Measurements from ENCODE around the gene BRPF1.

BRPF1 gene
- total RNA-seq: 76.0 reads per million, percentile 77 among the genes with 10 or more reads in this experiment

DNA sequence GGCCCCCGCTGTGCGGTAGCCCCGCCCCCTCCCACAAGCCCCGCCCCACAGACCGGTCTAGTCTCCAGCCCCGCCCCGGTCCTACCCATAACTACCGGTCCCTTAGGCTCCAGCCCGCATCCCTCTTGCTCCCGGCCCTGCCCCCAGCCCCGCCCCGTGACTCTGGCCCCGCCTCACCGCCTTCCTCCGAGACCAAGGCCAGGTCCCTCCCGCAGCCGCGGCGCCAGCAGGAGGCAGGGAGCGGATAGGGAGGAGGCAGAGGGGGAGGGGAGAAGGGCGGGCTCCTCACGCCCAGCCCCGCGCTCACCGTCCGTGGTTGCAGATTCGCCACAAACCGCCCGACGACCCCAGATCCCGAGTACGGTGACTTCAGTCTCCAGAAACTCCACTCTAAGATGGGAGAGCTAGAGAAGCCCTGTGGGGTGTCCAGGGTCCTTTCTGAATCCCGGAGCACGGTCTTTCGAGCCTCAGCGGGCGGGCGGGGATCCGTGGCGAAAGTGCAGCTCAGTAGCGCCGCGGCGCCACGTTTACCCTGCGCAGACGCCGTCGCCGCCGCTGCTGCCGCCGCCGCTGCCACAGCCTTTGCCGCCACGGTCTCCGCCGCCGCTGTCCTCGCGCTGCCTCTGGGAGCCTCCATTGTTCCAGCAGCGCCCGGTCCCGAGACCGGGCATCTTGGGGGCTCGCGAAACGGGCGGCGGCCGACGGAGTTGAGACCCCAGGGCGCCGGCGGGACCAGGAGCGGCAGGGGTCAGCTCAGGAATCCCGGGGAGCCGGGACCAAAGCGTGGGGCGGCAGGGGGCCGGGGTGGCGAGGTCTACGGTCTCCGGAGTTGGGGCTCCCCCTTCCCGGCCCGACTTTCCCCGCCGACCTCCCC is at the start of gene BRPF1:
Gene BRPF1 (plus strand): TSS at position 530 of the 874 bp plus-strand sequence. CDS start 2,406 bp downstream, outside the sequence.
- peak; percentile 98 for DNase-seq

GRCh38 chr3:9682096-9682495 is 49.4 kb upstream of the BRPF1 start:
- DNase-seq: no peak

DNA sequence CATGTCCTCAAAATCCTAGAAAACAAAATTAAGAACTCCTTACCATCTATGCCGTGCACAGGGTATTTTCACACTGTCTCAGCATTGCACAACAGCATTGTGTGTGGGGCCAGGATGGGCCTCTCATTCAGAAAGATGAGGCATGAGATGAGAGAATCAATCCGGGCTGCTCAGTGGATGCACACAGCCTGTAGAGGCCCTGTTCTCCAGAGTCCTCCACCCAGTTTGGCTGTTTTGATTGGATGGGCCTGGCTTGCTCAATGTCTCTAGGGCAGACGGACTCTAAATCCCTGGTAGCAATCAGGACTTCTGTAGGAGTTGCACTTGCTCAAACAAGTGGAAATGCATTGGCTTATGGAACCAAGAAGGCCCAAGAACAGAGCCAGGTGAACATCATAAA is 48.1 kb upstream of the BRPF1 start:
- no peak for DNase-seq

DNA sequence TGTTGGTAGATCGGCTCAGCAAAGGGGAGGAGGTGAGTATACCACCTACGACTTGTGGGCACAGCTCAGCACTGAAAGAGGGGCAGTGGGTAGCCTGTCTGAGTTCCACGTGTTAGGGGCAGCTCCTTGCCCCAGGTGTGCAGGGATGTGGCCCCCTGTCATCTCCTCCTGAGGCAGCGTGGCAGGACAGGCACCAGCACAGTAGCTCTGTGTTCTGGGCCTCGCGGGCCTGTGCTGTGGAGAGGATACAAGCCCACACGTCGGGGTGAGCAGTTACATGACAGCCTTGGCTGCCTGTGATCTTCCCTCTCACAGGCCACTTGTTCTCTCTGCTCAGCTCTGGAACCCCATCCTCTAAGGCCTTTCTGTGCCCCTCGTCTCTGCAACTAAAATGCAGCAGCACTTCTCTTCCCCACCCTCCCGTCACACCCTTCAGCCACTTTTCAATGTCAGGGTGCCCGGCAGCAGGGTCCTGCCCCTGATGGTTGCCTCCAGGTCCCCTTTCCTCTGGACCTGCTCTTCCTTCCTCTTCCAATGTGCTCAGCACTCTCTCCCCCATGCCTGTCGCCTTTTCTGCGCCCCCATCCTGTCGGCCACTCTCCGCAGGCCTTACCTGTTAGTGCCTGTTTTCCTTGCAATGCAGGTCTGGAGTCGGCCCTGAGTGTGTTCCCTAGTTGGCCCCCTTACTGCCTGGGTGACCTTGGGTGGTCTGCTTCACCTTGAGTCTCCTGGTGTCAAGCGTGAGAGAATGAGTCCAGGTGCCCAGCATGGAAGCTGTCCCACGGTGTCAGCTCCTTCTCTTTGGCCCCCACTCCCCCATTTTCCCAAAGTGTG is 46.1 kb upstream of the BRPF1 start:
- no peak for DNase-seq

DNA sequence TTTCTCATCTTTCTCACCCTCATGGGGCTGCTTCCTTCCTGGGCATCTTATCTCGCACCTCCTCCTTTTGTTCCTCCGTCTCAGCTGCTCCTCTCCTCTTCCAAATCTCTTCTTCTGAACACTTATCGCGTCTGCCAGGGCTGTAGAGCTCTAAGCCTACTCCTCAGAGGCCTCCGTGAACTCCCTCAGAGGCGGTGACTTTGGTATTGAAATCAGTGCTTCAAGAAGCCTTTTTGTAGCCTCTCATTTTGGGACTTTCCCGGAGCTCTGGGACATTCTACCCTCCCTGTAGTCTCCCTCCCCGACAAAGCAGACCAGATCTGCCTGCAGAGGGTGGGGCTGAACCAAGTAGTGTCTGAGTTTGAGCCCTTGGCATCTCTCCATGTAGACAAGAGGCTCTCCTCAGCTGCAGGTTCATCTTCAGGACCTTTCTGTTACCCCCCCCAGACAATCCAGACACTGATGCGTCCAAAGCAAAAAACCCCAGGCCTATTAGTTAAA is 45.4 kb upstream of the BRPF1 start:
- DNase-seq: no peak

DNA sequence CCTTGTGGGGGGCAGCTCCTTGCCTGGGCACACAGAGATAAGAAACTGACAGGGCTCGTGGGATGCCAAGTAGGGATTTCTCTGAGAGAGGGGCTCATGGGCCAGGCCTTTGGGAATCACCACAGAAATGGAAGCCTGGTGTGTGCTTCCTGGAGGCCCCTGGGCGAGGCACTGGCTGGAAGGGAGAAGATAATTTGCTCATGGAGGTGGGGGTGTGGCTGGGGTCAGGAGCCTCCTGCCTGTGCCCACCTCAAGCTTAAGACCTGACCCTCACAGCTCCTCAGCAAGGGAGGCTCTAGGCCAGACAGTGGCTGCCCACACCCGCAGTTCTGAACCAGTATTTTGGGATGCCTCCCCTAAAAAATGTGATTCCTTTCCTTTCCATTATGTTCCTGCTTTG is 44.8 kb upstream of the BRPF1 start:
- DNase-seq: no peak

DNA sequence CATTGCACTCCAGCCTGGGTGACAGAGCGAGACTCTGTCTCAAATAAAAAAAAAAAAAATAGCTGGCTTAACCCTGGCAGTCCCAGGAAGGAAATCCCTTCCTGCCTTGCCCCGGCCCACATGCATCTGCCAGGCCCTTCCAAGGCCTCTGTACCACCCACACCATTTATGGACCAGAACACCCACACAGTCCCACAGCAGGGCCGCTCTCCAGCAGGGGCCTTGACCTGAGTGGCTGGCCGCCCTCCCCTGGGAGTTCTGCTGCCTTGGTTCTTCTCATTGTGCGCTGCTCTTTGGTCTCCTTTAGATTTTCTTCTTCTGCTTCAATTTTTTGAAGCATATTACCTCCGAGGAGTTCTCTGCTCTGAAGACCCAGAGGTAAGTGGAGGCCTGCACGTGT is 44.0 kb upstream of the BRPF1 start:
- no peak for DNase-seq

DNA sequence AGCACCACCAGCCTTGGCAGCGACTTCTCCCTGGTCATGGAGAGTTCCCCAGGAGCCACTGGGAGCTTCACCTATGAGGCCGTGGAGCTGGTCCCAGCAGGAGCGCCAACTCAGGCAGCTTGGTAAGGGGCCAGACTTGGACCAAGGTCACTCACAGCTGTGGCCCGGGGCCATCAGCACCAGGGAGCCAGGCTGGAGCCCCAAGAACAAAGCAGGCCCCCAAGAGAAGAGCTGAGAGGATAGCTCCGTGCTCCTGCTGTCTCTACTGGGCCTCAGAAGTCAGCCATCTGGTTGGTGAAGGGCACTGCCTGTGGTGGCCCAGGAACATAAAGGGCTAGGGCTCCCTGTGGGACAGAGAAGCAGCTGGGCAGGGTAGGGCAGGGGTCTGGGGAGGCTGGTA is 42.6 kb upstream of the BRPF1 start:
- DNase-seq: no peak

GRCh38 chr3:9689757-9690156 is 41.8 kb upstream of the BRPF1 start:
- DNase-seq: no peak

GRCh38 chr3:9690451-9691450 is 40.8 kb upstream of the BRPF1 start:
- no peak for DNase-seq

- no peak for DNase-seq
These were observed 39.9 kb upstream of the BRPF1 start for GRCh38 chr3:9691636-9692035.

DNA sequence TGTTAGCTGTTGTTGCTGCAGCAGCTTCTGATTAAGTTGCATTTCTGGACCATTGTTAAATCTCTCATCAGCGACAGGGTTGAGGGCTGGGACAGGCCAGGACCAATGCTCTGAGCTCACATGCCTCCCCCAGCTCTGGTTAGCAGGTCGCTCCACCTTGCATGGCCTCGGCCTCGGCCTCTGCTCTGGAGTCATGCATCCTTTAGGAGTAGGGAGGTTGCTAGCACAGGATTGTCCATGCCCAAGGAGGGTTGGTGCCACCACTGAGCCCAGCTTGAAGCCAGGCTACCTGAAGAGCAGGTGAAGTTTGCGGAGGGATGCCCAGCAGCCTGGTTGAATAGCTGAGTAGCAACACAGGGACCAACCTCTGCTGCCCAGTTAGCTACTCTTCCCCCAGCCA is 39.1 kb upstream of the BRPF1 start:
- no peak for DNase-seq

DNA sequence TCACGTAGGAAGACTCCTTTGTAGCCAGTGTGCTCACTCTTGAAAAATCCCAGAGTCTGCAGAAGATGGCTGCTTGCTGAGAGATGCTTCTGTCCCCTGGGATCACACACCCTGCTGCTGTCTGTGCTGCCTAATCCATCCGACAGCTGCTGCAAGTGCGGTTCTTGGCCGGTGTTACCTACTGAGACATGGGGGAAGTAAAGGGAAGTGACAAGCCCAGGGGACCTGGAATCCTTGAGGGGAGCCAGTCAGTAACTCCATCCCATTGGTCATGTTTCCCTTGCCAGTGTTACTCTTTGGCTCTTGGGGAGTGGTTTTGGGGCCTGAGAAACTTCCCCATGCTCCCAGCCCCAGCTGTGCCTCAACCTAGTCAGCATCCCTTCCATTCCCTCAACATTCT is 36.2 kb upstream of the BRPF1 start:
- DNase-seq: no peak

DNA sequence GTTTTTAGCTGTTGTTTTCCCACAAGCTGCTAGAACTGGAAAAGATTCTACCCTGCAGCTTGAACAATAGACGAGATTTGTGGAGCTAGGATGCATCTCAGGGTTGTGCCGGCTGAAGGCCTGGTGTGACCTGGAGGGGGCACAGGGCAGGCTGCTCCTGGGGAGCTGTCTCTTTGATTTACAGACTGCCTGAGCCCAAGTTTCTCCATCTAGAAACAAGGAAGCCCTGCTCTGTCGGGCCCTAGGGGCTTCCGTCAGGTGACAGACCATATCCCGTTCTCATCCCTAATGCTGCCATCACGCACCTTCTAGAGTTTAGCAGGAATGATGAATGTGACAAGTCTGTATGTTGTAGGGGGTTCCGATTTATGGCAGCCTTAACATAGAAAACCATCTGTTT is 35.8 kb upstream of the BRPF1 start:
- no peak for DNase-seq

GRCh38 chr3:9696480-9697220 is 34.9 kb upstream of the BRPF1 start:
- no peak for DNase-seq

DNA sequence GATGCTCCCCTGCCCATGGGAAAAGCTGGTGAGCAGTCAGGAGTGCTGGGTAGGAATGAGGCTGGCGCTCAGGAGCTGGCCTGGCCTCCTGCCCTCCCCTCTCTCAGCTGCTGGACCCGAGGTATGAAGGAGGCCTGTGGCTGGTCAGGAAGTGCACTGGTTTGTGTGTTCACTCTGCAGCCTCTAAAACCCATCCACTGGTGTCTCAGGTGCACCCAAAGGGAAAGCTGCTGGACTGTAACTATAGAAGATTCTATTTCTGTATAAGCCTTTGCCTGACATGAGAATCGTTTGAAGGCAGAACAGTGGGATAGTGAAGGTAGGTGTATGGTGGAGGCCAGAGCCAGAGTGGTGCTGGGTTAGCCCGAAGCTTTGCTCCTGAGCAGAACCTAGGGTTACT is 33.6 kb upstream of the BRPF1 start:
- DNase-seq: no peak

DNA sequence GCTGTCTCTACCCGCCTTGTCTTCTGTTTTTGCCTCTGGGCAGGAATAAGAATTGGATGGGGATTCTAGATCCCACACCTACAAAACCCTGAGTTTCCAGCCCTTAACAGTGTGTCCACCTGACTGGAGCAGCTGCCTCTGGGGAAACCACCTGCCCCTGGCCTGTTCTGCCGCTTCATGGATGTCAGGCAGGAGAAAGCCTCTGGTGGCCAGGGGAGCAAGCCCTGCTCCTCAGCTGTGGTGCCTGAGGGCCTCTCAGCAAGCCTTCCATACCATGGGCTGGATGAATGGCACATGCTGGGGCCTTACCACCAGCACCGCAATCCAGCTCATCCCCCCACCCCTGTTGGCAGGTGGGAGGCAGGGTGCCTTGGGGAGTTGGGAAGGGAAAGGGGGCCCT is 33.2 kb upstream of the BRPF1 start:
- no peak for DNase-seq

DNA sequence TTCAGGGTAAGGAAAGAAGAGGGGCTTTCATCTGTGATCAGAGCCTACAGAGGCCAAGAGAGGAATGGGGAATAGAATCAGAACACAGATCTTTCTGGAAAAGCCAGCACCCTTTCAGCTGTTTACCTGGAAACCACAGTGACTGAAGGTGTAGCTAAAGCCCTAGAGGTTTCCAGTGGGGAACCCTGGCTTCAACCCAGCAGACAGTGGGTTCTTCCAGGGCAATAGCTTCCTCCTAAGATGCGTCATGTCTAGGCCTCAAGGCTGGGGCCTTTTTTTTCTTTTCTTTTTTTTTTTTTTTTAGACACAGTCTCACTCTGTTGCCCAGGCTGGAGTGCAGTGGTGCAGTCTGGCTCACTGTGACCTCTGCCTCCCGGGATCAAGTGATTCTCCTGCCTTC is 31.0 kb upstream of the BRPF1 start:
- no peak for DNase-seq

DNA sequence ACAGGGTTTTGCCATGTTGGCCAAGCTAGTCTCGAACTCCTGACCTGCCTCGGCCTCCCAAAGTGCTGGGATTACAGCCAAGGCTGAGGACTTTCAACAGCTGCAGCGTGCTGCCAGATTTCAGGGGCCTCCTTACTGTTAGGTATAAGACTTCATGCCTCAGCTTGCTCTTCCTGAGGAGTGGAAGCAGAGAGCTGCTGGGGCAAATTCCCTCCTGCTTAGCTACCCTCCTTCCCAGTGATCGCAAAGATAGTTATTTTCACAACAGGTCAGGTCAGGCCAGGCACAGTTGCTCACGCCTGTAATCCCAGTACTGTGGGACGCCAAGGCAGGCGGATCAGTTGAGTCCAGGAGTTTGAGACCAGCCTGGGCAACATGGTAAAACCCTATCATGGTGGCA is 30.5 kb upstream of the BRPF1 start:
- no peak for DNase-seq

DNA sequence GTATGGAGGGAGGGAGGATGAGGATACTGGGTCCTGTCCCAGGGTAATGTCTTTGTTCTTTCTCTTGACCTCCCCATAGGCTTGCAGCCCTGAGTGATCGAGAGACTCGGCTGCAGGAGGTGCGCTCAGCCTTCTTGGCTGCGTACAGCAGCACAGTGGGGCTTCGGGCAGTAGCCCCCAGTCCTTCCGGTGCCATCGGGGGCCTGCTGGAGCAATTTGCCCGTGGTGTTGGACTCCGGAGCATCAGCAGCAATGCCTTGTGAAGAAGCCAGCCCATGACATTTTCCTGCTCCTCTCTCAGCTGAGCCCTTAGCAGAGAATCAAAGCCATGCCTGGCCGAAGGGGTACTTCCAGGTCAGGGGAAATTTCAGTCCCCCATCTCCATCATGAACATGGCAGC is 29.8 kb upstream of the BRPF1 start:
- DNase-seq: no peak

- no peak for DNase-seq
These were observed 28.3 kb upstream of the BRPF1 start for GRCh38 chr3:9703240-9703639.
